Pancreas (tissue), 10 donors: ENCODE results near the gene CCL18. TPM values are rescaled to one million over a fixed set of nuclear protein-coding genes. Genes with fewer than 3 reads are reported as not detected.

Source experiments
- ATAC-seq, 4 donors: fragments of 200-7000 bp; cut with Tn5 transposase; one replicate each; pipeline versions ENCODE4 v1.8.0 to v1.9.1; 2020; ENCODE audit warnings: mild to moderate bottlenecking in 4 of 4, moderate library complexity in 4 of 4
- DNase-seq, 6 donors: peaks; one replicate each; pipeline ENCODE4 v3.0.0-alpha.2; 2020
- FAIRE-seq: peaks from 2 replicates; lab custom pipeline; 2012; peaks lifted over from hg19 to GRCh38; lab: Jason Lieb, UNC
- H3K27ac ChIP-seq, 4 donors: fragments of 200-600 bp; sonication (generic); 1 replicate in 3 of 4; 2 replicates in 1 of 4; pipeline versions ENCODE4 v1.5.0 to v1.8.0; 2020
- H3K27me3 ChIP-seq, 4 donors: fragments of 200-600 bp; one replicate each; pipeline ENCODE4 v1.8.0; 2021
- H3K36me3 ChIP-seq, 3 donors: fragments of 200-600 bp; sonication (generic) in 1 of 3; one replicate each; pipeline versions ENCODE4 v1.5.0 to v1.8.0; 2020 to 2021
- H3K4me1 ChIP-seq, 3 donors: fragments of 200-600 bp; one replicate each; pipeline ENCODE4 v1.8.0; 2021
- H3K4me3 ChIP-seq, 4 donors: fragments of 200-600 bp; sonication (generic) in 2 of 4; one replicate each; pipeline versions ENCODE4 v1.5.0 to v1.8.0; 2020 to 2021
- H3K9me3 ChIP-seq, 4 donors: fragments of 200-600 bp; one replicate each; pipeline ENCODE4 v1.8.0; 2021
- WGBS, 2 donors: extraction: QIAGEN DNeasy Blood & Tissue Kit; methylation state at CpG; one replicate each; pipeline ENCODE4 v1.1.7; 2013; 5-methylcytosine and 5-hydroxymethylcytosine counted together
- intact Hi-C, 3 donors: fragments of 100-400 bp; cut with DNase I; formaldehyde crosslinking; loops; one replicate each; pipeline versions ENCODE4 v1.11.1 to v1.14.2; 2022
- polyA plus RNA-seq, 2 donors: library from polyadenylated mRNA; stranded (reverse); fragments of 200-250 nt; gene quantifications; one replicate each; pipeline ENCODE4 v1.2.3, GENCODE V29; 2013
- total RNA-seq, 6 donors: library from RNA; stranded (reverse); fragmentation: NEBNext Ultra II Directional in 4 of 6; extraction: Animal tissue kit (Norgen Biotek cat#: 25700) in 4 of 6; gene quantifications; one replicate each; pipeline versions ENCODE4 v1.2.1 to v1.2.4, GENCODE V29; 2021 to 2023
- TF ChIP-seq, protein P1 (sequence below), 4 donors: fragments of 200-600 bp; sonication (generic) in 3 of 4; IDR thresholded peaks; one replicate each; pipeline versions ENCODE4 v1.5.0 to v1.8.0; 2021; ENCODE audit warnings: antibody characterized with exemption in 4 of 4
- donor health status: healthy with polysubstance abuse.
- donor health status: DM: no; HTN: no; CAD: no; lungs with moderate emphysema.
- donor health status: DM: no; HTN: no; CAD: no.
- donor health status: control.
- donor health status: control.
- donor health status: Bipolar disorder and iron deficiency.
- donor health status: DM: yes; HTN: yes; CAD: no.
- donor health status: DM: no; HTN: no; CAD: no.
- donor health status: DM: no; HTN: no; CAD: no.
- donor health status: DM: yes; HTN: yes; CAD: no.

Gene CCL18
- total and polyA plus RNA-seq, 8 donors = 0.13 to 1.5 (median 1.1) TPM; not detected in 4

DNA sequence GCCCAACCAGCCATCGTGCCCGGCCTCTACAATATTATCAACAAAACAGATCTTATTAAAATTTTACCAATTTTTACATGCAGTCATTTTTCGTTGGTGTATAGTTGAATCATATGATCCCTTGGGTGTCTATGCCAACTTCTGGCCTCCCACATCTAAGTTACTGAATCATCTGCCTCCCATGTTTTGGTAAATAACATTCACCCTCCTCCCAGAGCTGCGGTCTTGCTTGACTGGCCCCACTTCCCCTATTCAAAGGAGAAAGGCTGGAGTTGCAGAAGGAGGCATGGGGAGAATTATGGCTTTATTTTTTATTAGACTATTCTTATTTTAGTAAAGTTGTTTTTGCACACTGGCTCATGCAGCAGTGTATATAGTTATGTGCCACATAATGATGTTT, 27.8 kb upstream of the CCL18 start:
- Histone ChIP-seq H3K4me1 (no peaks in the 10 kb centered on the region), H3K36me3 (no peaks in the 10 kb centered on the region), H3K27me3 (no peaks in the 10 kb centered on the region), H3K4me3 (no peak overlapping the region), H3K27ac (no peak overlapping the region), H3K9me3 (no peaks in the 10 kb centered on the region)
- no peak for FAIRE-seq
- peak in 2 of 4 donors; percentile 23 to 45 for ATAC-seq
- intact Hi-C loops = no loop called here
- no peak for DNase-seq
- TF ChIP-seq, protein P1, sequence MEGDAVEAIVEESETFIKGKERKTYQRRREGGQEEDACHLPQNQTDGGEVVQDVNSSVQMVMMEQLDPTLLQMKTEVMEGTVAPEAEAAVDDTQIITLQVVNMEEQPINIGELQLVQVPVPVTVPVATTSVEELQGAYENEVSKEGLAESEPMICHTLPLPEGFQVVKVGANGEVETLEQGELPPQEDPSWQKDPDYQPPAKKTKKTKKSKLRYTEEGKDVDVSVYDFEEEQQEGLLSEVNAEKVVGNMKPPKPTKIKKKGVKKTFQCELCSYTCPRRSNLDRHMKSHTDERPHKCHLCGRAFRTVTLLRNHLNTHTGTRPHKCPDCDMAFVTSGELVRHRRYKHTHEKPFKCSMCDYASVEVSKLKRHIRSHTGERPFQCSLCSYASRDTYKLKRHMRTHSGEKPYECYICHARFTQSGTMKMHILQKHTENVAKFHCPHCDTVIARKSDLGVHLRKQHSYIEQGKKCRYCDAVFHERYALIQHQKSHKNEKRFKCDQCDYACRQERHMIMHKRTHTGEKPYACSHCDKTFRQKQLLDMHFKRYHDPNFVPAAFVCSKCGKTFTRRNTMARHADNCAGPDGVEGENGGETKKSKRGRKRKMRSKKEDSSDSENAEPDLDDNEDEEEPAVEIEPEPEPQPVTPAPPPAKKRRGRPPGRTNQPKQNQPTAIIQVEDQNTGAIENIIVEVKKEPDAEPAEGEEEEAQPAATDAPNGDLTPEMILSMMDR (IDR thresholded peaks at IDR 0.05) = no peak
- WGBS, 2 donors = 78 to 88% methylated on average over 4 of the region's 4 CpGs

DNA sequence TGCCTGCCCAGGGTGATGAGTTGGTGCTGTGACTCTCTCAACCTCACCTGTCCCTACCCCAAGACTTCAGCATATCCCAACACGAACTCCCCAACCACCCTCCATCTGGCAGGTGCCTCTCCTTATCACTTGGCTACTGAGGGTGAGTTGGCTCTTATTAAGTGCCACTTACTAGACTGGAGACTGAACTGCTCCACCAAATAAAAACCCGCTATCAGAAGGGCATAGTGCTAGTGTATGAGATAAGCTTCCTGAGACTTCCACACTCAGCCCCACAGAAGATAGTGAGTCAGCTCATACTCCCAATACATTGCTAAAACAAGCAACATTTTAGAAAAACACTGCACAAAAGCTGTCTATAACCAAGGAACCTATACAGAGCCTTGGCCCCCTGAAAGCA, 16.0 kb upstream of the CCL18 start:
- ATAC-seq (no peak), FAIRE-seq (no peak), DNase-seq (no peak)
- 68 to 81% methylated on average over 2 of the region's 2 CpGs for WGBS, 2 donors
- H3K4me1 ChIP-seq = no peaks in the 10 kb centered on the region
- H3K27me3 ChIP-seq = no peaks in the 10 kb centered on the region
- TF ChIP-seq, protein P1 (IDR thresholded peaks at IDR 0.05) = no peak
- no peaks in the 10 kb centered on the region for H3K9me3 ChIP-seq
- no peak overlapping the region for H3K27ac ChIP-seq
- H3K4me3 ChIP-seq = no peak overlapping the region
- intact Hi-C loops = no loop called here
- H3K36me3 ChIP-seq = no peaks in the 10 kb centered on the region

DNA sequence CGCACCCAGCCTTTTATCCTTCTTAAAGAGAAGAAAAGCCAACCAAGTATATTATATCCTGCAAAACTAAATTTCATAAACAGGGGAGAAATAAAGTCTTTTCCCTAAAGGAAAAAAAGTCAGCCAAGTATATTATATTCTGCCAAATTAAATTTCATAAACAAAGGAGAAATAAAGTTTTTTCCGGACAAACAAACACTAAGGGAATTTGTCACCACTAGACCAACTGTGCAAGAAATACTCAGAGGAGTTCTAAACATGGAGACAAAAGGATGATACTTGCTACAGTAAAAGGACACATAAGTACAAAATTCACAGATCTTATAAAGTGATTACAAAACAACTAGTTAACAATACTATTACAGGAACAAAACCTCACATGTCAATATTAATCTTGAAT, 14.4 kb upstream of the CCL18 start:
- H3K4me3 ChIP-seq = no peak overlapping the region
- no peaks in the 10 kb centered on the region for H3K27me3 ChIP-seq
- WGBS, 2 donors = 93 to 94% methylated on average over 2 of the region's 2 CpGs
- TF ChIP-seq, protein P1 (IDR thresholded peaks at IDR 0.05) = no peak
- FAIRE-seq (no peak), DNase-seq (no peak), ATAC-seq (no peak)
- no peak overlapping the region for H3K27ac ChIP-seq
- no peaks in the 10 kb centered on the region for H3K36me3 ChIP-seq
- H3K4me1 ChIP-seq = no peaks in the 10 kb centered on the region
- intact Hi-C loops = no loop called here
- no peaks in the 10 kb centered on the region for H3K9me3 ChIP-seq

DNA sequence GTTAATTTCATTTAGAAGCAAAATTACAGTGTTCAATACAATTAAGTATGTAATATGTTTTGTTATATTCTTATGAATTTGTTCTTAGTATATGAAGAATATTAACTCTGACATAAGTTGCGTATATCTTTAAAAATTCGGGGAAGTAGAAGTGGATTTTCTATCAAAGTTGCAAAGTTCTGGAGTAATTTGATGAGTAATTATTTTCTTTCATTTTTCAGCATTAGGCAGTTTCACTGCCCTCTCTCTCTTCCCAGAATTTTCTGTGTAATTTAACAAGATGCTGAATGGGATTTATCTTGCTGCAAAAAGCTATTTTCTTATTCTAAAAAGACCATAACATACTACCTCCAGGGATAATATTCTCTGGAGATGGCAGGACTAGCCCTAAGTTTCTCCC, 8.9 kb upstream of the CCL18 start:
- no peak for ATAC-seq
- Histone ChIP-seq H3K9me3 (no peaks in the 10 kb centered on the region), H3K36me3 (no peaks in the 10 kb centered on the region), H3K27ac (no peak overlapping the region), H3K27me3 (no peaks in the 10 kb centered on the region), H3K4me1 (no peaks in the 10 kb centered on the region), H3K4me3 (no peak overlapping the region)
- no peak for FAIRE-seq
- DNase-seq = no peak
- intact Hi-C loops = no loop called here
- TF ChIP-seq, protein P1 (IDR thresholded peaks at IDR 0.05) = no peak
- WGBS, 2 donors = 61 to 78% methylated on average over 2 of the region's 2 CpGs

DNA sequence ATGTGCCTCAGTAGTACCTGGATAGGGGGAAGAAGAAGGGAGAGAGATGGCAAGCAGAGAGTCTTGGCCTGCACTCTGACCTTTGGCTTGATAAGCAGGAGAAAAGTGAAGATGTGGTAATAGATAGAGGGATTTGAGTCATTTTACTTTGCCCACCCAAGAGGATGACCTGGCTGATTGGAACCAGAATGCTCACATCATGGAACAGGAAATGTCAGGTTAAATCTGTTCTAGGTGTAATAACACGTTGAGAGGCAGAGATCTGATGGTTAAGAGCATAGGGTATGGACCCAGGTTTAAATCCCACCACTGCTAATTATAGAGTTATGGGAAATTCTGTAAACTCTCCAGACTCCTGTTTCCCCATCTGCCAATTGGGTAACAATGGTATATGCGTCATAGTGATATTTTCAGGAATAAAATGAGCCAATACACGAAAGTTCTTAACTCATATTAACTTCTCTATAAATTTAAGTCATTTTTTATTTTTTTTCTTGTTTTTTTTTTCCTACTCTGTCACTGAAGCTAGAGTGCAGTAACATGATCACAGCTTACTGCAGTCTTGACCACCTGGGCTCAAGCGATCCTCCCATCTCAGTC, 8.1 kb upstream of the CCL18 start:
- 85 to 89% methylated on average over 4 of the region's 4 CpGs for WGBS, 2 donors
- H3K4me3 ChIP-seq = no peak overlapping the region
- TF ChIP-seq, protein P1 (IDR thresholded peaks at IDR 0.05) = no peak
- no peaks in the 10 kb centered on the region for H3K36me3 ChIP-seq
- ATAC-seq (no peak), DNase-seq (no peak), FAIRE-seq (no peak)
- intact Hi-C loops = no loop called here
- H3K27ac ChIP-seq = no peak overlapping the region
- no peaks in the 10 kb centered on the region for H3K27me3 ChIP-seq
- no peaks in the 10 kb centered on the region for H3K9me3 ChIP-seq
- H3K4me1 ChIP-seq = no peaks in the 10 kb centered on the region
